HEK293T (cell line): Measurements from ENCODE around the gene CASP12.

Experiments
- CTCF ChIA-PET: fragments of 350-600 bp; formaldehyde crosslinking; extraction: SDS; loops from one replicate; lab custom pipeline; 2021; ENCODE audit warnings: antibody characterized with exemption, inconsistent platforms; lab: Yijun Ruan, JAX
- POLR2A ChIA-PET: fragments of 350-600 bp; formaldehyde crosslinking; extraction: SDS; loops from one replicate; lab custom pipeline; 2020; ENCODE audit warnings: antibody characterized with exemption, inconsistent platforms; lab: Yijun Ruan, JAX
- DNase-seq: peaks from one replicate; pipeline ENCODE4 v3.0.0; 2012; ENCODE audit warnings: mixed read lengths; ENCODE audit errors: extremely low spot score
- ARNT ChIP-seq: fragments of 450-650 bp; IDR thresholded peaks from 2 replicates; pipeline ENCODE4 v1.6.1; 2017; ENCODE audit warnings: mild to moderate bottlenecking
- BHLHE40 ChIP-seq: fragments of 450-650 bp; IDR thresholded peaks from 2 replicates; pipeline ENCODE4 v1.6.1; 2016; ENCODE audit warnings: mild to moderate bottlenecking, moderate library complexity, borderline replicate concordance
- CTBP1 ChIP-seq: fragments of 450-650 bp; IDR thresholded peaks from 2 replicates; pipeline ENCODE4 v1.6.1; 2016; ENCODE audit warnings: borderline replicate concordance
- ELF4 ChIP-seq: fragments of 450-650 bp; IDR thresholded peaks from 2 replicates; pipeline ENCODE4 v1.6.1; 2017; ENCODE audit warnings: antibody characterized with exemption
- FOXA1 ChIP-seq: fragments of 450-650 bp; IDR thresholded peaks from 2 replicates; pipeline ENCODE4 v1.6.1; 2016; ENCODE audit warnings: mild to moderate bottlenecking
- FOXK2 ChIP-seq: fragments of 450-650 bp; IDR thresholded peaks from 2 replicates; pipeline ENCODE4 v1.6.1; 2016; ENCODE audit warnings: mild to moderate bottlenecking
- FOXM1 ChIP-seq: fragments of 450-650 bp; IDR thresholded peaks from 2 replicates; pipeline ENCODE4 v1.6.1; 2017; ENCODE audit warnings: mild to moderate bottlenecking, borderline replicate concordance
- HDGF ChIP-seq: fragments of 450-650 bp; IDR thresholded peaks from 2 replicates; pipeline ENCODE4 v1.6.1; 2017; ENCODE audit warnings: antibody characterized with exemption, borderline replicate concordance
- L3MBTL2 ChIP-seq: fragments of 450-650 bp; conservative IDR thresholded peaks from 2 replicates; pipeline ENCODE4 v1.6.1; 2016; ENCODE audit warnings: mild to moderate bottlenecking
- LEF1 ChIP-seq: fragments of 450-650 bp; IDR thresholded peaks from 2 replicates; pipeline ENCODE4 v1.6.1; 2017; ENCODE audit warnings: mild to moderate bottlenecking, borderline replicate concordance
- NFRKB ChIP-seq: fragments of 450-650 bp; IDR thresholded peaks from 2 replicates; pipeline ENCODE4 v1.6.1; 2016; ENCODE audit warnings: mild to moderate bottlenecking, moderate library complexity
- PKNOX1 ChIP-seq: fragments of 450-650 bp; IDR thresholded peaks from 2 replicates; pipeline ENCODE4 v1.6.1; 2016
- SP1 ChIP-seq: fragments of 450-650 bp; IDR thresholded peaks from 2 replicates; pipeline ENCODE4 v1.6.1; 2017
- SUZ12 ChIP-seq: fragments of 450-650 bp; IDR thresholded peaks from 2 replicates; pipeline ENCODE4 v1.6.1; 2016; ENCODE audit warnings: mild to moderate bottlenecking
- TARDBP ChIP-seq: fragments of 450-650 bp; IDR thresholded peaks from 2 replicates; pipeline ENCODE4 v1.6.1; 2016
- ZNF384 ChIP-seq: fragments of 450-650 bp; IDR thresholded peaks from 2 replicates; pipeline ENCODE4 v1.6.1; 2016

Gene CASP12

DNA sequence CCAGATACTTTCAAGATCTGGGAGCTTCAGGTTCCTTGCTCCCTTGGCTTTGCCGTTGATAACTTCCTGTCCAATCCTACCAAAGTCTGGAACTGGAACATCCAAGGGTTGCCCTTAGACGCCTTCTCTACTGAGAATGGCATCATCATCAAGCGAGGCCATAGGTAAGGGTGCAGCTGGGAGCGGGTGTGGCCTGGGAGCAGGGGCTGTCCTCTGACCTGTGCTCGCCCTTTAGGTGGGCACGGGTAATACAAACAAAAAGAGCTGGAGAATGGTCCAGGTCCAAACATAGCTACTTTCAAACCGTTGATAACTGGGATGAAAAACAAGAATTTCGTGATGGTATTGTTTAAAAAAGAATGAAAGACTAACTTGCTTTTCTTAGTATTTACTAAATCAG, 25.0 kb downstream of the CASP12 start:
- CTCF ChIA-PET: no interaction called here
- peak; percentile 22 for DNase-seq
- POLR2A ChIA-PET: no interaction called here
- TF ChIP-seq FOXK2 (no peak), FOXA1 (no peak), ARNT (no peak), CTBP1 (no peak), ZNF384 (no peak), NFRKB (no peak), SUZ12 (no peak), HDGF (no peak), SP1 (no peak), FOXM1 (no peak), BHLHE40 (no peak), PKNOX1 (no peak), L3MBTL2 (no peak), ELF4 (no peak)

DNA sequence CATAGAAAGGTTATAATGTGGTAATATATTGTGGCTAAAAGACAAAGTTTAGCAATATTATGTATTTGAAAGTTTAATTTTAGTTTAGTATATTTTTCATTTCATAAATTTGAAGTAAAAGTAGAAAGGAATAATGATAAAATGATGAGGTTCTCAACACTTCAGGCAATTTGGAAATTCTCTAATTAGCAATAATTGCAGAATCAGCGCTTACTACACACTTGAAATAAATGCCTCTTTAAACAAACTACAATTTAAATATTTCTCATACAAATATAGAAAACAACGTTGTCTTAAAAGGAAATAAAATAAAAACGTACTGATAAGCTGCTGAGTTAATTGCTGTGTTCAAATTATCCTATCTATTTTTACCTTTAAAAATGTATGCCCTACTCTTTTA, 25.9 kb downstream of the CASP12 start:
- CTCF ChIA-PET: no interaction called here
- POLR2A ChIA-PET: no interaction called here
- no peak for TF ChIP-seq ARNT
- TF ChIP-seq NFRKB: no peak
- no peak for TF ChIP-seq L3MBTL2
- no peak for TF ChIP-seq PKNOX1
- TF ChIP-seq ZNF384: no peak
- TF ChIP-seq ELF4: no peak
- TF ChIP-seq SP1: no peak
- no peak for TF ChIP-seq FOXA1
- TF ChIP-seq CTBP1: no peak
- no peak for TF ChIP-seq TARDBP
- TF ChIP-seq HDGF: no peak
- no peak for TF ChIP-seq LEF1
- no peak for TF ChIP-seq BHLHE40
- no peak for TF ChIP-seq FOXK2
- TF ChIP-seq SUZ12: no peak
- no peak for TF ChIP-seq FOXM1
- no peak for DNase-seq

- ChIA-PET CTCF (interaction anchor here (0.7 kb wide), 1 partner anchor 131 kb away, joined by 3 read pairs; no protein-coding TSS in a partner anchor), POLR2A (no interaction called here)
- no peak for DNase-seq
- no peak for TF ChIP-seq ZNF384
Observed at GRCh38 chr11:104870910-104871309, 27.4 kb downstream of the CASP12 start.

- CTCF ChIA-PET: no interaction called here
- DNase-seq: no peak
- TF ChIP-seq FOXK2 (no peak), L3MBTL2 (no peak), CTBP1 (no peak), FOXM1 (no peak)
- POLR2A ChIA-PET: no interaction called here
Observed at GRCh38 chr11:104866815-104867214, 31.4 kb downstream of the CASP12 start.

GRCh38 chr11:104858882-104859775, 39.1 kb downstream of the CASP12 start:
- ChIA-PET CTCF (interaction anchor here (0.8 kb wide), 1 partner anchor 19 kb away, joined by 4 read pairs; no protein-coding TSS in a partner anchor), POLR2A (no interaction called here)
- TF ChIP-seq CTBP1: no peak
- no peak for TF ChIP-seq NFRKB
- TF ChIP-seq PKNOX1: no peak
- no peak for TF ChIP-seq LEF1
- no peak for TF ChIP-seq ARNT
- TF ChIP-seq ELF4: no peak
- TF ChIP-seq HDGF: no peak
- no peak for TF ChIP-seq ZNF384
- TF ChIP-seq BHLHE40: no peak
- TF ChIP-seq SUZ12: no peak
- no peak for TF ChIP-seq FOXA1
- TF ChIP-seq L3MBTL2: no peak
- no peak for DNase-seq

- no peak for TF ChIP-seq NFRKB
- no peak for TF ChIP-seq BHLHE40
- TF ChIP-seq SP1: no peak
- no peak for DNase-seq
- ChIA-PET CTCF (no interaction called here), POLR2A (no interaction called here)
Observed at GRCh38 chr11:104856607-104857006, 41.7 kb downstream of the CASP12 start.

- ChIA-PET POLR2A (no interaction called here), CTCF (no interaction called here)
- TF ChIP-seq ELF4 (no peak), L3MBTL2 (no peak), HDGF (no peak), ARNT (no peak), NFRKB (no peak)
- no peak for DNase-seq
Observed at GRCh38 chr11:104855965-104856364, 42.3 kb downstream of the CASP12 start.
